Stimulated activated CD4-positive, alpha-beta T cell treated with anti-CD3 and anti-CD28 coated beads, Interleukin-4, amount 100 ng/mL, for 24 hours (primary cell): ENCODE measurements around the gene ANKRD45.
"Not testable (repeated sequence)": the region's sequence is repeated elsewhere in the genome, so short reads cannot be mapped to it uniquely, and the experiment has no call there.

ENCODE experiments used
- DNase-seq: peaks from one replicate; pipeline ENCODE4 v3.0.0-alpha.2; 2020

The ANKRD45 gene

DNA sequence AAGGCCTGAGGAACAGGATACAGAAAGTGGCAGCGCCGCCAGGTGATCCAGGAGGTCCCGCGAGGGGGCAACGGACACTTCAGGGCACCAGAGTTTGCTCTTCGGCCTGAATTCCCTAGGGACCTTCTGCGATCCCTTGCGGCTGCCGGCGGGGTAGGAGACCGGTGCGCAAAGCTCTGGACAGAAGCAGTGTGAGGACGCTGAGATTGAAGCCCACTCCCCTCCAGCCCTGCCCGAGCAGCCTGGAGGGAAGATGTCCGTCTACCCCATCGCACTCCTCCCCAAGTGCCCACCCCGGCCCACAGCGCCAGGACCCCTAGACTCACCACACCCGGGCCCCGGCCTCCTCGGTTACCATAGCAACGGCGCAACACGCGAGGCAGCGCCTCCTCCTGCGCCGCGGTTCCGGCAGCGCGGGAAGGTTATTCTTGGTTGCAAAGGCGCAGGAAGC lies at the start of gene ANKRD45:
TSS of gene ANKRD45 (minus strand) at position 361 of the 451 bp plus-strand sequence. CDS start 10,433 bp downstream, outside the sequence.
- peak; percentile 8 for DNase-seq

- no peak for DNase-seq
Observed at GRCh38 chr1:173717238-173717637, 47.6 kb upstream of the ANKRD45 start.

- no peak for DNase-seq
Observed at GRCh38 chr1:173715538-173715844, 45.8 kb upstream of the ANKRD45 start.

- peak; percentile 88 for DNase-seq
Observed at GRCh38 chr1:173714759-173715537, 45.3 kb upstream of the ANKRD45 start, which contains the start of gene KLHL20. Gene KLHL20, plus strand, starts transcription at chr1:173714981. Its CDS starts 1,063 bp downstream, at chr1:173716044.

DNA sequence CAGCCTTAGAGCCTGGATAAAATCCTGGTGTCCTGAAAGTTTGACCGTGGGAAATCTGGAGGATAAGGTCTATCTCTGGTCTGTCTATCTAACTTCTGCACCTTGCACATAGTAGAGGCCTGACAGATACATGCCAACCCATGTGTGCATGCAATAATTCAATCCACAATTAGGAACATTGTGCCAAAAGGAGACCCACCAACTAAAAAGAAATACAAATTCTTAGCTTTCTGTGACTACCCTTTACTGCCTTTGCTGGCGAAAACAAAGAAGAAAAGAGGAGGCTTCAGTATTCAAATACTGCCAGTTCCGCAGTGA lies 44.7 kb upstream of the ANKRD45 start:
- no peak for DNase-seq

DNA sequence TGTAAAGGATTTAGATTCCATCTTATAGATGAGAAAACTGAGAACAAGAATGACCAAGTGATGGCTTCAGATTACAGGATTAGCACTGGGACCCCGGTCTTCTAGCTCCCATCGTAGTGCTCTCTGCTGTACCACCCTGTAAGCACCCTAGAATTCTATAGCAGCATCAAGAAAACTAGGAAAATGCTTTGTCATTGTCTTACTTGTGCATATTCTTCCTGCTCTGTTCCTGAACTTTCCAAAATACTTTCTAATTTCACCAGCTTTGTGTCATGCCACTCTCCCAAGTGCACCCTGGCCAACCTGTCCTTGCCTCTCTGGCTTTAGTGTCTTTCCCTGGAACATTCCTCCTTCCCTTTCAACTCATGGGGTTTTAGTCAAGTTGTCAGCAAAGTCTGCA lies 39.1 kb upstream of the ANKRD45 start:
- no peak for DNase-seq

DNA sequence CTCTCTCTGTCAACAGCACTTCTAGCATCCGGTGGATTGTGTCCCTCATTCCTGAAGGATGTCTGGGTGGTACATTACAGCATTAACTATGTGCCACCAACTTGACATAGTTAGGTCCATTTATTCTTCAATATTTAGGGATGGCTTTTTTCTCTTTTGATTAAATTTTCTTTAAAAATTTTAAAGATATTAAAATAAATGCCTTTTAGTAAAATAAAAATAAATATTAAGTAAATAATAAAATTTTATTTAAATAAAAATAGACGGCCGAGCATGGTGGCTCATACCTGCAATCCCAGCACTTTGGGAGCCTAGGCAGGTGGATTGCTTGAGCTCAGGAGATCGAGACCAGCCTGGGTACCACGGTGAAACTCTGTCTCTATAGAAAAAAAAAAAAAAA lies 35.5 kb upstream of the ANKRD45 start:
- DNase-seq = no peak

DNA sequence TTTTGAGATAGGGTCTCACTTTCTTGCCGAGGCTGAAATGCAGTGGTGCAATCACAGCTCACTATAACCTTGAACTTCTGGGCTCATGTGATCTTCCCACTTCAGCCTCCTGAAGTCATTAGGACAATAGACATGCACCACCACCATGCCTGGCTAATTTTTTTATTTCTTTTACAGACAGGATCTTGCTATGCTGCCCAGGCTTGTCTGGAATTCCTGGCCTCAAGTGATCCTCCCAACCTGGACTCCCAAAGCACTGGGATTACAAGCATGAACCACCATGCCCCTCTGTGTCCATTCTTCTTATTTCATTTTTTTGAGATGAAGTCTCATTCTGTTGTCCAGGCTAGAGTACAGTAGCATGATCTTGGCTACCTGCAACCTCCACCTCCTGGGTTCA lies 33.1 kb upstream of the ANKRD45 start:
- no peak for DNase-seq

GRCh38 chr1:173701299-173701698 lies 31.6 kb upstream of the ANKRD45 start:
- not testable (repeated sequence) for DNase-seq

DNA sequence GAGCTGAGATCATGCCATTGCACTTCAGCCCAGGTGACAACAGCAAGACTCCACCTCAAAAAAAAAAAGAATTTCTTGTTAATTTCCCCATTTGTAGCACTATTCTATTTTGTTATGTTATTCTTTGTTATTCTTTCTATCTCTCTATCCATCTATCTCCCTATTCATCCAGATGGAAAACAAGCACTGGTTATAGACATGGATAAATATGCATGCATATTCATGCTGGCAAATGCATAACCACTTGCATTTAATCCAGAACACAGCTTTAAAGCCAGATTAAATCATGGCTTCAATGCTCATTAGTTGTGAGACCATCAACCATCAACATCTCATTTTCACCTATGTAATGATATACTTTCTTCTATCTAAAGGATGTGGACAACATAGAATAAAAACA lies 23.6 kb upstream of the ANKRD45 start:
- DNase-seq = no peak

DNA sequence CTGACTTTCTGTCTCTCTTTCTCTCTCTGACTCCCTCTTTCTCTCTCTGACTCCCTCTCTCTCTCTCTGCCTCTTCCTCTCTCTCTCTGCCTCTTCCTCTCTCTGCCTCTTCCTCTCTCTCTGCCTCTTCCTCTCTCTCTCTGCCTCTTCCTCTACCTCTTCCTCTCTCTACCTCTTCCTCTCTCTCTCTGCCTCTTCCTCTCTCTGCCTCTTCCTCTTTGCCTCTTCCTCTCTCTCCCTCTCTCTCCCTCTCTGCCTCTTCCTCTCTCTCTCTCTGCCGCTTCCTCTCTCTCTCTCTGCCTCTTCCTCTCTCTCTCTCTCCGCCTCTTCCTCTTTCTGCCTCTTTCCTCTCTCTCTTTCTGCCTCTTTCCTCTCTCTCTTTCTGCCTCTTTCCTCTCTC lies 18.6 kb upstream of the ANKRD45 start:
- no peak for DNase-seq

DNA sequence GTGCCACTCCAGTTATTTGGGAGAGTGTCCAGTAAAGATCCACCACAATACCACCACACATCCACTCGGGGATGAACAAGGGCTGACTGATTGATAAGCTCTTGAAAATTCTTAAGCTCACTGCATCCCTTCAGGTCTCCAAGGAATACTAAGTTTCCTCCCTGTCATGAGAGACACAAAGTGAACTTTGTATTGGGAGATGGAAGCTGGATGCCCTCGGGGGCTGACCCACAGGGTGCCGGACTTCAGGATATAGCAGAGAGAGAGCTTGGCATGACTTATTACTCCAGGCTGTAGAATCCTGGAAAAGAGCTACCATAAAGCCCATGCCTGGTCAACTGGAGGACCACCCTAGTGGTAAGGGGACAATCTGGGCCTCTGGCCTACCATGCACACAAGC lies 15.5 kb upstream of the ANKRD45 start:
- not testable (repeated sequence) for DNase-seq

DNA sequence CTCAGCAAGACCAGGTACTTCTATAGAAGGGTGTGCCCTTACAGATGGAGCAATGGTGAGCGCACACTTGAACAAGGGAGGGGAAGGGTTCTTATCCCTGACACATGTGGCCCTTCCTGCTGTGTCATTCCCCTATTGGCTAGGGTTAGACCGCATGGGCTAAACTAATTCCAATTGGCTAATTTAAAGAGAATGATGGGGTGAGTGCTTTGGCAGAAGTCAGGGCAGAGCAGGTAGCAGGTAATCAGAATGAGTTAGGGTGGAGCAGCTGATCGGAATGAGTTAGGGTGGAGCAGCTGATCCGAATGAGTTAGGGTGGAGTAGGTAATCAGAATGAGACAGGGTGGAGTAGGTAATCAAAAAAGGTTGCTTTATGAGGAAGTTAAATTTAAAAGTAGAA lies 14.2 kb upstream of the ANKRD45 start:
- not testable (repeated sequence) for DNase-seq

DNA sequence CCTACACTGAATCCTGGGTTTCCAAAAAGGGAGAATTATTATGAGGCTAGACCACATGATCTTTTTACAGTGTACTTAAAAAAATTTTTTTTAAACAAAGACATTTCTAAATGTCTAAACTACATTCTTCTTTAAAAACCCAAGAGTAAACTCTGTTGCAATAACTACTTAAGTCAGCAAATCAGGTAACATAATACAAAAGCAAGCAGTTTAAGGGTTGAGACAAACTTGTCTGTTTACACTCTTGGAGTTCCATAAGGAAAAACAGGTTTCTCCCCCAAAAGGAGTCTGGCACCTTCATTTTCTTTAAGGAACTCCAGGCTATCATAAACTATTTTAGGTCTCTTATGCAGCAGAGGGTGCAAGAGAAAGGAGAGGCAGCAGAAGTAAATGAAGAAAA lies 12.5 kb upstream of the ANKRD45 start:
- no peak for DNase-seq

DNA sequence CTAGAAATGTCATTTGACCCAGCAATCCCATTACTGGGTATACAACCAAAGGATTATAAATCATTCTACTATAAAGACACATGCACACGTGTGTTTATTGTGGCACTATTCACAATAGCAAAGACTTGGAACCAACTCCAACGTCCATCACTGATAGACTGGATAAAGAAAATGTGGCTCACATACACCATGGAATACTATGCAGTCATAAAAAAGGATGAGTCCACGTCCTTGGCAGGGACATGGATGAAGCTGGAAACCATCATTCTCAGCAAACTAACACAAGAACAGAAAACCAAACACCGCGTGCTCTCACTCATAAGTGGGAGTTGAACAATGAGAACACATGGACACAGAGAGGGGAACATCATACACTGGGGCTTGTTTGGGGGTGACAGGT lies 10.5 kb upstream of the ANKRD45 start:
- not testable (repeated sequence) for DNase-seq

- not testable (repeated sequence) for DNase-seq
Observed at GRCh38 chr1:173674496-173674895, 4.8 kb upstream of the ANKRD45 start.

DNA sequence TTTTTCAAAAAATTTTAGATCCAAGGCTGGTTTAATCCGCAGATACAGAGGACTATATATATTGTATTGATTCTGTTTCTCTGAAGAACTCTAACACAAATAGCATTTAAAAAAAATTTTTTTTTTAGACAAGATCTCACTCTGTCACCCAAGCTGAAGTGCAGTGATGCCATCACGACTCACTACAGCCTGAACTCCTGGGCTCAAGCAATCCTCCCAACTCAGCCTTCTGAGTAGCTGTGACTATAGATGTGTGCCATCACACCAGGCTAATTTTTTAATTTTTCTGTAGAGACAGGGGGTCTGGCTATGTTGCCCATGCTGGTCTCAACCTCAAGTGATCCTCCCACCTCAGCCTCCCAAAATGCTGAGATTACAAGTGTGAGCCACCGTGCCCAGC lies 3.0 kb downstream of the ANKRD45 start:
- no peak for DNase-seq

DNA sequence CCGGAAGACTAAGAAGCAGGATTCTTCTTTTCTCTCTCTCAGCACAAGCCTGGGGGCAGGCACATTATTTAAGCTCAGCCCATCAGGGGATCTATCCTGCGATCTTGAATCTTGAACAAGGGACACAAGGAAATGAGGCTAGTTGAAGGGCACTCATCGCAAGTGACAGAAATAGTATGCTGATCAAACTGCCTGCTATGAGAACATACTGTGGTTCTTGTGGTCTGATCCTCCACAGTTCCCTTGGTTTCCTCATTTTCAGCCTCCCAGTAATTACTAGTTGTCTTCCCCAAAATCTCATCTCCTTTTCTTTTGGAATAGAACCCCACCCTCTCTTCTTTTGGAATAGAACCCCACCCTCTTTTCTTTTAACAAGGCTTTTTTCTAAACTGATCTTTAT lies 6.5 kb downstream of the ANKRD45 start:
- DNase-seq = no peak

DNA sequence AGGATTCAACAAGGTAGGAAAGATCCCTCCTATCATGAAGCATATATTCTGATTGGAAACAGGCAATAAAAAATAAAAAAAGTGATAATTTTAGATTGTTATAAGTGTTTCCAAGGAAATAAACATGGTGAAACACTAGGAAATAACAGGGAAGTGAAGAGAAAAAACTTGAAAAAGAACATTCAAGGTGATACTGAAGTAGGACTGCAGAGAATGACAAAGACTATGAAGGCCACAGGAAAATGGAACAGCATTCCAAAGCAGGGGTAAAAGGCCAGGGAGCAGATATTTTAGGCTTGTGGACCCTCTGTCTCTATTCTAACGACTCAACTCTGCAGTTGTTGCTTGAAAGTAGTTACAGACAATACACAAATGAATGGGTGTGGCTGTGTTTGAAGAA lies 7.9 kb downstream of the ANKRD45 start:
- no peak for DNase-seq

DNA sequence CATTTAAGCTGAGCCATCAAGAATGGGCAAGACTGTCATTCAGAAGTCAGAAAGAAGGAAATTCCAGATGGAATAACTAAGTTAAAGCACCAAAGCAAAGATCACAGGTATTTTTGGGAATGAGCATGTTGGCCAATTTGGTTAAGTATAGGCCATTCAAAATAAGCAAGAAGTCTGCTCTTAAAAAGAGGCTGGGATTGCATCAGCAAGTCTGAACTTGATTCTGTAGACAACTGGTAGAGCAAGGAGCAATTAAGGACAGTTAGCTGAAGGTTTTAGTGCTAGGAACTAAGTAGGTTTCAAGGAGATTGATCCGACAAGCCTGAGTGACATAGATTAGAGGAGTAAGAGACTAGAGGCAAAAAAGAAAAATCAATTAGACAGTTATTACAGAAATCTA lies 8.4 kb downstream of the ANKRD45 start:
- no peak for DNase-seq

DNA sequence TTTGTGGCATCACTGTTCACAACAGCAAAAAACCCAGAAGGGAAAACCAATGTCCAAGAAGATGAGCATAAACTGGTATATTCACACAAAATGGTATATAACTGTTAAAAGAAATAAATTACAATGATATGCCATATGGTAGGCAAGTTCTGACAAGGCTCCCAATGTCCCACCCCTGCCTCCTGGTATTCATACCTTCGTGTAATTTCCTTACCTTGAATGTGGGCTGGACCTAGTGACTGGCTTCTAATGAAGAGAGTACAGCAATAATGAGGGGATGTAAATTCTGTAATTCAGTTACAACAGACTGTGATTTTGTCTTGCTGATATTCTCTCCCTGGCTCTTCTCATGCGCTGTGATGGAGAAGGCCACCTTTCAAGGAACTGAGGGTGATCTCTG lies 9.3 kb downstream of the ANKRD45 start:
- no peak for DNase-seq

GRCh38 chr1:173648880-173649605 lies 20.6 kb downstream of the ANKRD45 start:
- no peak for DNase-seq

DNA sequence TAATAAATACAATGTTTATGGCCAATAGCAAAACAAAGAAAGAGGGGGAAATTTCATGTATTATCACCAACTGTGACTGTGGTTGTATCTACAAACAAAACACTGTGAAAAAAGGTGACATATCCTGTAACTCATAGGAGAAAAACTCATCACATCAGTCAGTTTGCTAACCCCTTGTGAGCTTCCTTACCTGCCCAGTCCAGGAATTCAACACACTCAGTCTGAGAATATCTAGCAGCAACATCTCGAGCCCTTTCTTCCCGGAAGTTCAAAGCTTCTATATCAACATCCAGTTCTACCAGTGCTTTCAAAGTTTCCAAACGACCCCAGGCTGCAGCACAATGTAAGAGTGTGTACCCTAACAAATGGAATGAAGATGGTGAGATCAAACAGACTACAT lies 23.0 kb downstream of the ANKRD45 start:
- DNase-seq = no peak

- DNase-seq = not testable (repeated sequence)
Observed at GRCh38 chr1:173642450-173643139, 27.1 kb downstream of the ANKRD45 start.
